IMR-90 (cell line): Measurements from ENCODE around the gene MRPL54. TPM values are rescaled to one million over a fixed set of nuclear protein-coding genes. Genes with fewer than 3 reads are reported as not detected.

ENCODE experiments used
- ATAC-seq: fragments of 200-7000 bp; cut with Tn5 transposase; 2 replicates; pipeline ENCODE4 v1.9.1; 2020; ENCODE audit warnings: low read depth, mild to moderate bottlenecking, moderate library complexity
- BruUV-seq: library from RNA; stranded (reverse); fragments of 400-500 nt; replicated peaks from 2 replicates; lab custom pipeline; 2021; lab: Mats Ljungman, UMichigan
- CTCF ChIA-PET: fragments of 300-600 bp; formaldehyde crosslinking; extraction: SDS; loops from one replicate; lab custom pipeline; 2021; ENCODE audit warnings: antibody characterized with exemption; lab: Yijun Ruan, JAX
- POLR2A ChIA-PET: fragments of 300-600 bp; sonication (Branson Sonifier 250); formaldehyde crosslinking; loops from one replicate; lab custom pipeline; 2022; ENCODE audit warnings: antibody characterized with exemption; ENCODE audit not compliant: unreplicated experiment; lab: Charles Lee
- DNase-seq: peaks from one replicate; pipeline ENCODE4 v3.0.0; 2013
- H2AFZ ChIP-seq: replicated peaks from 2 replicates; pipeline ENCODE3; 2013; ENCODE audit warnings: low read length, mild to moderate bottlenecking; ENCODE audit not compliant: poor library complexity
- H2AK5ac ChIP-seq: 2 replicates; pipeline ENCODE4 v1.6.1; 2013; ENCODE audit warnings: low read depth, low read length, inconsistent platforms
- H2AK9ac ChIP-seq: replicated peaks from 2 replicates; pipeline ENCODE3; 2013; ENCODE audit warnings: mild to moderate bottlenecking, low read depth, low read length, moderate library complexity; ENCODE audit not compliant: poor library complexity
- H2BK120ac ChIP-seq: 2 replicates; pipeline ENCODE4 v1.6.1; 2013; ENCODE audit warnings: low read depth, low read length, inconsistent platforms
- H2BK15ac ChIP-seq: 3 replicates; pipeline ENCODE4 v1.6.1; 2013; ENCODE audit warnings: low read depth, low read length, inconsistent platforms
- H2BK20ac ChIP-seq: 2 replicates; pipeline ENCODE4 v1.6.1; 2013; ENCODE audit warnings: low read depth, mild to moderate bottlenecking, inconsistent platforms, low read length, moderate library complexity
- H2BK5ac ChIP-seq: 2 replicates; pipeline ENCODE4 v1.6.1; 2013; ENCODE audit warnings: mild to moderate bottlenecking, low read depth, low read length, inconsistent platforms; ENCODE audit not compliant: poor library complexity, severe bottlenecking
- H3K14ac ChIP-seq: replicated peaks from 2 replicates; pipeline ENCODE4 v1.6.1; 2013; ENCODE audit warnings: low read depth, low read length, inconsistent platforms
- H3K18ac ChIP-seq: 2 replicates; pipeline ENCODE4 v1.6.1; 2013; ENCODE audit warnings: low read depth, low read length, control low read depth
- H3K23ac ChIP-seq: 2 replicates; pipeline ENCODE4 v1.6.1; 2013; ENCODE audit warnings: low read depth, low read length, inconsistent platforms
- H3K27ac ChIP-seq: 2 replicates; pipeline ENCODE4 v1.5.1; 2013; ENCODE audit warnings: mild to moderate bottlenecking, control low read depth, low read length; ENCODE audit not compliant: insufficient read depth
- H3K27me3 ChIP-seq: 2 replicates; pipeline ENCODE4 v1.6.1; 2013; ENCODE audit warnings: low read length; ENCODE audit not compliant: control insufficient read depth, insufficient read depth
- H3K36me3 ChIP-seq: 2 replicates; pipeline ENCODE4 v1.6.1; 2013; ENCODE audit warnings: low read length, mixed read lengths; ENCODE audit not compliant: control insufficient read depth, insufficient read depth
- H3K4ac ChIP-seq: 2 replicates; pipeline ENCODE4 v1.6.1; 2013; ENCODE audit warnings: low read depth, low read length, inconsistent platforms
- H3K4me1 ChIP-seq: 2 replicates; pipeline ENCODE4 v1.6.1; 2013; ENCODE audit warnings: low read length, mixed read lengths; ENCODE audit not compliant: control insufficient read depth, insufficient read depth
- H3K4me2 ChIP-seq: 2 replicates; pipeline ENCODE4 v1.6.1; 2013; ENCODE audit warnings: low read depth, mild to moderate bottlenecking, control low read depth, low read length, moderate library complexity
- H3K4me3 ChIP-seq: 2 replicates; pipeline ENCODE4 v1.5.1; 2013; ENCODE audit warnings: low read depth, mild to moderate bottlenecking, control low read depth, low read length, moderate library complexity; ENCODE audit not compliant: insufficient read depth
- H3K56ac ChIP-seq: 2 replicates; pipeline ENCODE4 v1.6.1; 2013; ENCODE audit warnings: low read length, inconsistent platforms; ENCODE audit not compliant: insufficient read depth; ENCODE audit errors: extremely low read depth
- H3K79me1 ChIP-seq, 2 experiments: 2 replicates each; pipeline ENCODE4 v1.6.1; 2013; ENCODE audit warnings: low read length in 2 of 2, inconsistent platforms in 1 of 2, low read depth in 1 of 2
- H3K9ac ChIP-seq: 2 replicates; pipeline ENCODE4 v1.6.1; 2013; ENCODE audit warnings: low read depth, low read length, control low read depth
- H3K9me1 ChIP-seq: 2 replicates; pipeline ENCODE4 v1.6.1; 2013; ENCODE audit warnings: low read length, inconsistent platforms; ENCODE audit not compliant: insufficient read depth
- H3K9me3 ChIP-seq: 2 replicates; pipeline ENCODE4 v1.6.1; 2013; ENCODE audit warnings: low read length; ENCODE audit not compliant: control insufficient read depth, insufficient read depth
- H4K20me1 ChIP-seq: 2 replicates; pipeline ENCODE4 v1.6.1; 2013; ENCODE audit warnings: low read length, inconsistent platforms; ENCODE audit not compliant: insufficient read depth
- H4K5ac ChIP-seq: 2 replicates; pipeline ENCODE4 v1.6.1; 2013; ENCODE audit warnings: mild to moderate bottlenecking, low read depth, low read length, control low read depth
- H4K8ac ChIP-seq, 2 experiments: 2 replicates each; pipeline ENCODE4 v1.6.1; 2013; ENCODE audit warnings: low read depth in 2 of 2, low read length in 2 of 2, control low read depth in 1 of 2, inconsistent platforms in 1 of 2
- H4K91ac ChIP-seq: 2 replicates; pipeline ENCODE4 v1.6.1; 2013; ENCODE audit warnings: low read depth, low read length, inconsistent platforms; ENCODE audit not compliant: insufficient read depth
- BHLHE40 ChIP-seq: fragments of 150-350 bp; IDR thresholded peaks from 2 replicates; pipeline ENCODE4 v1.6.1; 2016; ENCODE audit warnings: mild to moderate bottlenecking, low read depth, low read length
- CEBPB ChIP-seq: IDR thresholded peaks from 2 replicates; pipeline ENCODE4 v1.6.1; 2012; ENCODE audit warnings: low read depth, low read length, improper control_type of control experiment
- CHD1 ChIP-seq: IDR thresholded peaks from 2 replicates; pipeline ENCODE4 v1.6.1; 2012; ENCODE audit warnings: low read depth, low read length, improper control_type of control experiment
- CTCF ChIP-seq: conservative IDR thresholded peaks from 2 replicates; pipeline ENCODE4 v1.5.1; 2012; ENCODE audit warnings: mild to moderate bottlenecking, low read depth, low read length, improper control_type of control experiment
- ELK1 ChIP-seq: fragments of 150-350 bp; IDR thresholded peaks from 2 replicates; pipeline ENCODE4 v1.6.1; 2016; ENCODE audit warnings: low read depth, mild to moderate bottlenecking, low read length, moderate library complexity, borderline replicate concordance
- FOS ChIP-seq: fragments of 150-350 bp; IDR thresholded peaks from 2 replicates; pipeline ENCODE4 v1.6.1; 2016; ENCODE audit warnings: low read depth, low read length
- MAFK ChIP-seq: IDR thresholded peaks from 2 replicates; pipeline ENCODE4 v1.6.1; 2012; ENCODE audit warnings: low read depth, low read length, improper control_type of control experiment
- MAZ ChIP-seq: IDR thresholded peaks from 2 replicates; pipeline ENCODE4 v1.6.1; 2012; ENCODE audit warnings: low read depth, mild to moderate bottlenecking, low read length, improper control_type of control experiment, moderate library complexity, borderline replicate concordance
- MXI1 ChIP-seq: IDR thresholded peaks from 2 replicates; pipeline ENCODE4 v1.6.1; 2012; ENCODE audit warnings: low read depth, mild to moderate bottlenecking, low read length, moderate library complexity, borderline replicate concordance
- NFE2L2 ChIP-seq: fragments of 150-350 bp; IDR thresholded peaks from 2 replicates; pipeline ENCODE4 v1.6.1; 2016; ENCODE audit warnings: low read depth, mild to moderate bottlenecking, low read length
- POLR2A ChIP-seq: IDR thresholded peaks from 2 replicates; pipeline ENCODE4 v1.6.1; 2012; ENCODE audit warnings: mild to moderate bottlenecking, low read depth, low read length
- RAD21 ChIP-seq: IDR thresholded peaks from 2 replicates; pipeline ENCODE4 v1.6.1; 2012; ENCODE audit warnings: low read length, improper control_type of control experiment
- RCOR1 ChIP-seq: IDR thresholded peaks from 2 replicates; pipeline ENCODE4 v1.6.1; 2012; ENCODE audit warnings: mild to moderate bottlenecking, low read length, improper control_type of control experiment; ENCODE audit not compliant: insufficient replicate concordance
- RFX5 ChIP-seq: IDR thresholded peaks from 2 replicates; pipeline ENCODE4 v1.8.0; 2012; ENCODE audit warnings: low read depth, mild to moderate bottlenecking, low read length, moderate library complexity
- SMC3 ChIP-seq: fragments of 150-350 bp; IDR thresholded peaks from 2 replicates; pipeline ENCODE4 v1.6.1; 2016; ENCODE audit warnings: low read depth, mild to moderate bottlenecking, antibody characterized with exemption, low read length, moderate library complexity
- USF2 ChIP-seq: fragments of 150-350 bp; IDR thresholded peaks from 2 replicates; pipeline ENCODE4 v1.6.1; 2017; ENCODE audit warnings: mild to moderate bottlenecking, antibody characterized with exemption, low read length, low read depth
- WGBS, 2 experiments: methylation state at CpG; one replicate each; pipeline versions ENCODE4 v1.1.5 to v1.1.7; 2013; ENCODE audit warnings: missing lambda C conversion rate in 2 of 2; ENCODE audit not compliant: insufficient read length in 1 of 2; ENCODE audit errors: extremely low coverage in 2 of 2; 5-methylcytosine and 5-hydroxymethylcytosine counted together
- dilution Hi-C: fragments of 300-500 bp; cut with HindIII; formaldehyde crosslinking; loops from one replicate; pipeline ENCODE4 v1.14.3; 2018; ENCODE audit warnings: low sequenced_read_pairs; ENCODE audit not compliant: unreplicated experiment
- in situ Hi-C: fragments of 300-500 bp; cut with MboI; formaldehyde crosslinking; loops from 3 replicates; pipeline ENCODE4 v1.14.3; 2019; ENCODE audit warnings: low sequenced_read_pairs, inconsistent platforms, mixed read lengths
- intact Hi-C: fragments of 100-400 bp; cut with micrococcal nuclease; formaldehyde crosslinking; loops from 2 replicates; pipeline ENCODE4 v1.10.0; 2022
- polyA plus RNA-seq, 3 experiments: library from polyadenylated mRNA; depleted of rRNA; stranded (reverse); fragments of >200 nt; gene quantifications; 2 replicates each; pipeline ENCODE4 v1.2.3, GENCODE V29; 2012; ENCODE audit warnings: low replicate concordance in 1 of 3
- total RNA-seq: library from RNA; depleted of rRNA; stranded (reverse); fragments of >200 nt; gene quantifications from 2 replicates; pipeline ENCODE4 v1.2.3, GENCODE V29; 2012

Gene MRPL54
- total and polyA plus RNA-seq, 2 of the 4 experiments (the other 2 are of a cell fraction): 55.9 to 75.7 TPM

GRCh38 chr19:3816566-3817218 is 54.2 kb downstream of the MRPL54 start:
- dilution Hi-C loops: no loop called here
- no peak for ATAC-seq
- Histone ChIP-seq H3K4me3 (no peak overlapping the region), H3K79me1 (no peaks in the 10 kb centered on the region), H3K36me3 (no peaks in the 10 kb centered on the region), H2AFZ (no peak overlapping the region), H4K8ac (no peak overlapping the region), H2AK5ac (no peak overlapping the region), H3K14ac (no peak overlapping the region), H3K4ac (no peak overlapping the region), H3K9me3 (no peaks in the 10 kb centered on the region), H2BK120ac (no peak overlapping the region), H3K4me1 (no peaks in the 10 kb centered on the region), H4K5ac (no peak overlapping the region), H3K23ac (no peak overlapping the region), H3K9ac (no peak overlapping the region), H2BK20ac (no peak overlapping the region), H4K20me1 (no peaks in the 10 kb centered on the region), H3K27me3 (peaks cover 10% of the 10 kb centered on the region), H3K4me2 (no peak overlapping the region), H4K91ac (no peak overlapping the region), H3K27ac (no peak overlapping the region), H3K56ac (no peak overlapping the region), H3K18ac (no peak overlapping the region), H2BK15ac (no peak overlapping the region), H2BK5ac (no peak overlapping the region), H2AK9ac (no peak overlapping the region), H3K9me1 (no peaks in the 10 kb centered on the region)
- 79% methylated on average over 29 of the region's 45 CpGs; no CpG with 5 or more reads in 1 of the 2 experiments for WGBS, 2 experiments
- ChIA-PET POLR2A (interaction anchor here (0.6 kb wide), 1 partner anchor 48 kb away, joined by 11 read pairs; no protein-coding TSS in a partner anchor), CTCF (no interaction called here)
- in situ Hi-C loops: no loop called here
- DNase-seq: no peak
- no TSS peak for BruUV-seq
- TF ChIP-seq NFE2L2: no peak
- TF ChIP-seq POLR2A: no peak
- TF ChIP-seq RFX5: no peak
- no peak for TF ChIP-seq CEBPB
- no peak for TF ChIP-seq CTCF
- no peak for TF ChIP-seq BHLHE40
- TF ChIP-seq SMC3: no peak
- TF ChIP-seq FOS: no peak
- TF ChIP-seq RCOR1: no peak
- no peak for TF ChIP-seq USF2
- TF ChIP-seq RAD21: no peak
- TF ChIP-seq CHD1: no peak
- TF ChIP-seq MXI1: no peak
- no peak for TF ChIP-seq ELK1
- no peak for TF ChIP-seq MAZ
- no peak for TF ChIP-seq MAFK
- intact Hi-C loops: no loop called here
